ENCODE data around the gene CCDC57. TPM values are rescaled to one million over a fixed set of nuclear protein-coding genes. Genes with fewer than 3 reads are reported as not detected.

Gene CCDC57
- total RNA-seq, 2 donors from 2014 or later, result 5.1 to 7.4 TPM

DNA sequence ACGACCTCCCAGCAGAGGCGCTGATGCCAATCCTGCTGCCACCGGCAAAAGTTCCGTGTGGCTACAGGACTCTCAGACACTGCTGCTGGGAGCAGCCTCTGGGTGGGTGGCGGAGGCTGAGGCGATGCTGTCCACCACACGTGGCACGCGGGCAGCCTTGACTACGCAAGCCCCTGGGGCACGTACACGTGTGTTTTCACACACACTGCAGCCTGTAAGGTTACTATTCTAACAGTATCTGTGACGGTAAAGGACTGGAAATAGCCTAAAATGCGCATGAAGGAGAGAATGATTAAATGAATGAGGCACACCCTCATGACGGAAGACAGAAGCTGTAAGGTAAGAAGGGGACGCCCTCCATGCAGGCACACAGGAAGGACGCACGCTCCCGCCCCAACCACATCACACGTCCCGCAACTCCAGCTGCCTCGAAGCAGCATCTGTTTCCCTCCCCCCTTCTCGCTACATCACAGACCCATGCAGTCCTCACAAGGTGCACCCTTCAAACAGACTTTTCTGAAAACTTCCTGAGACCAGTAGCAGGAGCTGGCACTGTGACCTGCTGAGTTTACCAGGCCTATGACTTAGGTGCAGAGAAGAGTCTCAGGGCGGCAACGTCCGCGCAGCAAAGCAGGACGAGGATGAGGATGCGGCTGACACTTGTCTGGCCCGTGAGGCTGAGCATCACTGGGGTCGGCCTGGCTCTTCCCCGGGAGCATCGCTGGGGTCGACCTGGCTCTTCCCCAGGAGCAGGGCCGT is 85.9 kb downstream of the CCDC57 start:
- no peak overlapping the region for H3K27ac ChIP-seq
- TF ChIP-seq, protein P1, sequence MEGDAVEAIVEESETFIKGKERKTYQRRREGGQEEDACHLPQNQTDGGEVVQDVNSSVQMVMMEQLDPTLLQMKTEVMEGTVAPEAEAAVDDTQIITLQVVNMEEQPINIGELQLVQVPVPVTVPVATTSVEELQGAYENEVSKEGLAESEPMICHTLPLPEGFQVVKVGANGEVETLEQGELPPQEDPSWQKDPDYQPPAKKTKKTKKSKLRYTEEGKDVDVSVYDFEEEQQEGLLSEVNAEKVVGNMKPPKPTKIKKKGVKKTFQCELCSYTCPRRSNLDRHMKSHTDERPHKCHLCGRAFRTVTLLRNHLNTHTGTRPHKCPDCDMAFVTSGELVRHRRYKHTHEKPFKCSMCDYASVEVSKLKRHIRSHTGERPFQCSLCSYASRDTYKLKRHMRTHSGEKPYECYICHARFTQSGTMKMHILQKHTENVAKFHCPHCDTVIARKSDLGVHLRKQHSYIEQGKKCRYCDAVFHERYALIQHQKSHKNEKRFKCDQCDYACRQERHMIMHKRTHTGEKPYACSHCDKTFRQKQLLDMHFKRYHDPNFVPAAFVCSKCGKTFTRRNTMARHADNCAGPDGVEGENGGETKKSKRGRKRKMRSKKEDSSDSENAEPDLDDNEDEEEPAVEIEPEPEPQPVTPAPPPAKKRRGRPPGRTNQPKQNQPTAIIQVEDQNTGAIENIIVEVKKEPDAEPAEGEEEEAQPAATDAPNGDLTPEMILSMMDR (IDR thresholded peaks at IDR 0.05), result no peak

DNA sequence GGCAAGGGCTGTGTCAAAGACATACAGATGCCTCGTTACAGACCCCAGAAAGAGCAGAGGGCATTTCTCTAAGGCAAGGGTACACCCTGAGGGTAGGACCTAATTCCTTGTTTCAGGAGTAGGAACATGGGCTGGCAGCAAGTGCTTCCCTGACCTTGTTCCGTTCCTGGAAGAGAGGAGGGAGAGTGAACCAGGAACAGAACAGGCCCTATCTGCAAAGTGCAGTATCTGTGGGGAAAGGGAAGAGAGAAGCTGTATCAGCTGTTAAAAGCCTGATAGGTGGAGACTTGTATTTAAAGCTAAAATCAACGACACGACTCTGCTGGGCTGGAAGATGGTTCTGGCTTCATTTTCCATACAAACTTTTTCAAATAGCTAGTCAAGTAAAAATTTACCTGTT is 88.5 kb downstream of the CCDC57 start:
- Histone ChIP-seq H3K4me3 (no peak overlapping the region), H3K27me3 (no peaks in the 10 kb centered on the region), H3K4me1 (no peaks in the 10 kb centered on the region), H3K36me3 (no peaks in the 10 kb centered on the region), H3K27ac (no peak overlapping the region), H3K9me3 (no peaks in the 10 kb centered on the region)
- DNase-seq (ENCODE audit: low spot score), result no peak
- TF ChIP-seq, protein P1 (IDR thresholded peaks at IDR 0.05), result no peak

More for the DNA sequence above, 85.9 kb downstream of the CCDC57 start:
- Histone ChIP-seq H3K27me3 (no peaks in the 10 kb centered on the region), H3K4me1 (no peaks in the 10 kb centered on the region), H3K9me3 (no peaks in the 10 kb centered on the region), H3K36me3 (no peaks in the 10 kb centered on the region), H3K4me3 (no peak overlapping the region)
- DNase-seq (ENCODE audit: low spot score), result no peak

DNA sequence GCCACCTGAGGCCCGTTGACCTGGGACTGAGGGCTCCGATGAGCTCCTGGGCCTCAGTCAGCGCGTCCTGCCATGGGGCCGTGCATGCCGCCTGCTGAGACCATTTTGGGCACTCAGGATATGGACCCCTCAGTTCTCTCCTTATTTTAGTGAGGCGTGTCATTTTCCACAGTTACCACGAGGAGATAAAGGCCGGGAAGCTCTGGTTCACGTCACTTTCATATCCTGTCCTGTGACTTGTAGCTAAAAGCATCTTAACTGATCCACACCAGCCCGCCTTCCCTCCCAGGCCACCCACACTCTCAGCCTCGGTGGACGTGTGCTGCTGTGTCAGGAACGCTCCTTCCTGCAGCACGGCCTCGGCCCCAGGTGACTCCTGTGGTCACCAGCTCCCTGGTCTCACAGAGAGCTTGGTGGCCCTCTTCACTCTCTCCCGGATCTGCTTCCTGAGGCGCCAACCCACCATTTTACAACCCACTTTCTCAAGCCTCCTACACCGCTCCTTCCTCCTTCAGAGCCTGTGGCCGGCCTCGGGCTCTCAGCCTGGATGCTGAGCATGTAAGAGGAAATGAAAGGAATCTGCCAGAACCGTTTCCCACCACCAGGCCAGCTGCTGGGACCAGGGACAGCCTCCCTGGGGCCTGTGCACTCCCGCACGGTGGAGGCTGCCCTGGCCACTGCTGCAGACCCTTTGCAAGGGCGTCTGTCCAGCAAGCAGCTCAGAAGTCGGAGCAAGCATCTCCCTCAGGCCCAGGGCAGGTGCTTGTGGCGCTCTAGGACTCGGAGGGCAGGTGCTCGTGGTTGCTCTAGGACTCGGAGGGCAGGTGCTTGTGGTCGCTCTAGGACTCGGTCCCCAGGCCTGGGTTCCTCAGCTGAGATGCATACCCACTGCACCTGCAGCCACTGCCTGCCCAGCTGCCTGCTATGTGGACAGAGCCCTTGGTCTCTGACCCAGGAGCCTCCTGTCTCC is 90.7 kb downstream of the CCDC57 start:
- TF ChIP-seq, protein P1 (IDR thresholded peaks at IDR 0.05), result no peak
- Histone ChIP-seq H3K27me3 (no peaks in the 10 kb centered on the region), H3K4me1 (no peaks in the 10 kb centered on the region), H3K9me3 (no peaks in the 10 kb centered on the region), H3K27ac (no peak overlapping the region), H3K36me3 (no peaks in the 10 kb centered on the region), H3K4me3 (no peak overlapping the region)
- no peak for DNase-seq (ENCODE audit: low spot score)

DNA sequence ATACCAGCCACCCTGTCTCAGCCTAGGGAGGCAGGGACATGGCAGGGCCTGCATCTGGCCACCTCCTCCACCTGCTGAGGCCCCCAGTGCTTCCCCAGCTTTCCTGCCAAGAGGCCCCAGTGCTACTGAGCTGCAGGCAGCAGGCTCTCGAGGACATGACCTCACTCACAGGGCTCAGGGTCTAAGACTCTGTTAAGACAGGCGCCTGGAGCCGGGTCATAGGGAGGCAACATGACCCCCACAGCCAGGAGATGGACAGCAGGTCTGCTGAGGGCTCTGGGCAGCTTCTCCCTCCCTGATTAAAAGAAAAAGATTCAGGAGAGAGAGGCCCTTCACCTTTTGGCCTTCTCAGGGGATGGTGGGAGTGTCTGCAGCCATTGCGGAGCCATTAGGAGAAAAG is 91.4 kb downstream of the CCDC57 start:
- Histone ChIP-seq H3K4me3 (no peak overlapping the region), H3K27me3 (no peaks in the 10 kb centered on the region), H3K9me3 (no peaks in the 10 kb centered on the region), H3K27ac (no peak overlapping the region), H3K36me3 (no peaks in the 10 kb centered on the region), H3K4me1 (no peaks in the 10 kb centered on the region)
- TF ChIP-seq, protein P1 (IDR thresholded peaks at IDR 0.05), result no peak
- DNase-seq (ENCODE audit: low spot score), result no peak

DNA sequence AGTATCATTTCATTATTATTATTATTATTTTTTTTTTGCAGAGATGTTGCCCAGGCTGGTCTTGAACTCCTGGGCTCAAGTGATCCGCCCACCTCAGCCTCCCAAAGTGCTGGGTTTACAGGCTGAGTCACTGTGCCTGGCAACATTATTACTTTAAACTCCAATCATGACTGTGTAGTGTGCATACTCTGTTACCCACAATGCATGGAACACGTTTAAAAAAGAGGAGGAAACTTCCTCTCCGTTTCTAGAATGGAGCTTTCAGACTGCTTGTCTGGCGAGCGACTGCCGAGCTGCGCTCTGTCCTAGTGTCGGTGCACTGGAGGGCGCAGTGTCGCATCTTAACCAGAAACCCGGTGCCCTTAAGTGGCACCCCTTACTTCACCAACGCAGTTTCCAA is 92.5 kb downstream of the CCDC57 start:
- Histone ChIP-seq H3K4me1 (no peaks in the 10 kb centered on the region), H3K36me3 (no peaks in the 10 kb centered on the region), H3K4me3 (no peak overlapping the region), H3K27me3 (no peaks in the 10 kb centered on the region), H3K9me3 (no peaks in the 10 kb centered on the region), H3K27ac (no peak overlapping the region)
- DNase-seq (ENCODE audit: low spot score), result no peak
- TF ChIP-seq, protein P1 (IDR thresholded peaks at IDR 0.05), result no peak

Data from right atrium auricular region (tissue), 2 donors.